Natural killer cell (primary cell): ENCODE measurements around the gene RYR1. TPM values are rescaled to one million over a fixed set of nuclear protein-coding genes. Genes with fewer than 3 reads are reported as not detected.
A peak's percentile ranks its signal among the peaks of the same experiment; 100 is the strongest.

ENCODE experiments used
- ATAC-seq, 3 donors: fragments of 150-1000 bp in 2 of 3; fragments of 200-7000 bp in 1 of 3; cut with Tn5 transposase; 1 replicate in 1 of 3; 2 replicates in 2 of 3; pipeline ENCODE4 v1.10.0; 2021; ENCODE audit warnings: mild to moderate bottlenecking in 2 of 3, moderate library complexity in 2 of 3
- DNase-seq, 2 donors: peaks; one replicate each; pipeline versions ENCODE4 v3.0.0 to v3.0.0-alpha.2; 2013 to 2021; ENCODE audit warnings: mixed read lengths in 1 of 2
- H3K27ac ChIP-seq: one replicate; pipeline ENCODE4 v1.5.1; 2013; ENCODE audit warnings: mild to moderate bottlenecking, low read length
- H3K27me3 ChIP-seq: one replicate; pipeline ENCODE4 v1.6.1; 2013; ENCODE audit warnings: low read length; ENCODE audit not compliant: control insufficient read depth, insufficient read depth
- H3K36me3 ChIP-seq: one replicate; pipeline ENCODE4 v1.6.1; 2013; ENCODE audit warnings: low read length; ENCODE audit not compliant: control insufficient read depth, insufficient read depth
- H3K4me1 ChIP-seq: one replicate; pipeline ENCODE4 v1.6.1; 2013; ENCODE audit warnings: low read length; ENCODE audit not compliant: control insufficient read depth, insufficient read depth
- H3K4me3 ChIP-seq: one replicate; pipeline ENCODE4 v1.5.1; 2013; ENCODE audit warnings: low read length
- H3K9me3 ChIP-seq: one replicate; pipeline ENCODE4 v1.6.1; 2013; ENCODE audit warnings: low read length; ENCODE audit not compliant: control insufficient read depth, insufficient read depth
- H3K27ac Mint-ChIP-seq, 2 donors: one replicate each; pipeline ENCODE4 v1.8.0; 2022; ENCODE audit warnings: mild to moderate bottlenecking in 2 of 2, mixed read lengths in 2 of 2, moderate library complexity in 1 of 2
- H3K27me3 Mint-ChIP-seq, 2 donors: one replicate each; pipeline ENCODE4 v1.8.0; 2022; ENCODE audit warnings: low read depth in 2 of 2, mixed read lengths in 2 of 2
- H3K36me3 Mint-ChIP-seq: one replicate; pipeline ENCODE4 v1.8.0; 2022; ENCODE audit warnings: mixed read lengths
- H3K4me1 Mint-ChIP-seq, 2 donors: one replicate each; pipeline ENCODE4 v1.8.0; 2022; ENCODE audit warnings: mixed read lengths in 2 of 2
- H3K4me3 Mint-ChIP-seq: one replicate; pipeline ENCODE4 v1.8.0; 2022; ENCODE audit warnings: mild to moderate bottlenecking, moderate library complexity, mixed read lengths
- H3K9me3 Mint-ChIP-seq, 2 donors: one replicate each; pipeline ENCODE4 v1.8.0; 2022; ENCODE audit warnings: mixed read lengths in 2 of 2
- CTCF ChIP-seq: fragments of 200-600 bp; IDR thresholded peaks from one replicate; pipeline ENCODE4 v1.8.0; 2022; ENCODE audit warnings: antibody characterized with exemption
- WGBS: methylation state at CpG from one replicate; pipeline ENCODE4 v1.1.7; 2013; ENCODE audit warnings: missing lambda C conversion rate; ENCODE audit not compliant: insufficient coverage; 5-methylcytosine and 5-hydroxymethylcytosine counted together
- intact Hi-C: fragments of 100-400 bp; cut with micrococcal nuclease; formaldehyde crosslinking; loops from one replicate; pipeline ENCODE4 v1.14.2; 2022
- total RNA-seq, 4 donors: library from RNA; stranded (reverse); fragments of 120-200 nt in 1 of 4; gene quantifications; one replicate each; pipeline versions ENCODE4 v1.2.3 to v1.2.4, GENCODE V29; 2013 to 2022

Gene RYR1
- total RNA-seq, 3 donors from 2014 or later (not counting 1 experiment from before 2014, with no cell fraction given): 0.05 to 1.0 (median 0.65) TPM

DNA sequence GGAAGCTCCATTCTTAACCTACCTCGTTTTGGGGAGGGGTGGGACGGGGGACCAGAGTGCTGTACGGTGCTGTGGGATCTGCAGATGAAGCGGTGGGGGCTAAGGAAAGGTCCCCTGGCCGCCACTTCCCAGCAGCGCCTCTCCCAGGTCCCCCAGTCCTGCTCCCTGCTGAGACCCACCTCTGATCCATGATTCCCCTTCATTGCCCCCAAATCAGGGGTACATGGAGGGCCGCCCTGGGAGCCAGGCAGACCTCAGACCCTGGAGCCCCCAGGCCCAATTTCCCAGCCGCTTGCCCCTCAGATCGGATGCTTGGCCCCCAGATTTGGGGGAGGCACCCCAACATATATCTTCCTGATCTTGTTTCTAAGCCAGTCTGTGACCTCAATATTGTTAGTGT is 34.4 kb upstream of the RYR1 start:
- no peak overlapping the region for H3K4me3 ChIP-seq
- peaks cover 23% of the 10 kb centered on the region for H3K4me1 ChIP-seq
- no peak for TF ChIP-seq CTCF
- no peaks in the 10 kb centered on the region for H3K9me3 ChIP-seq
- no peak for ATAC-seq
- peaks cover 9 to 34% of the 10 kb centered on the region in 2 donors for H3K4me1 Mint-ChIP-seq
- intact Hi-C loops: no loop called here
- H3K27ac ChIP-seq: no peak overlapping the region
- H3K27ac Mint-ChIP-seq: no peak overlapping the region
- peaks cover 18% of the 10 kb centered on the region for H3K27me3 ChIP-seq
- no peaks in the 10 kb centered on the region for H3K36me3 Mint-ChIP-seq
- H3K4me3 Mint-ChIP-seq: no peak overlapping the region
- H3K27me3 Mint-ChIP-seq: peaks cover 31% of the 10 kb centered on the region in 2 donors
- H3K9me3 Mint-ChIP-seq: no peaks in the 10 kb centered on the region
- DNase-seq: no peak
- WGBS: 82% methylated on average over 6 of the region's 9 CpGs
- H3K36me3 ChIP-seq: no peaks in the 10 kb centered on the region

- Histone ChIP-seq H3K9me3 (no peaks in the 10 kb centered on the region), H3K4me3 (no peak overlapping the region), H3K36me3 (no peaks in the 10 kb centered on the region), H3K4me1 (peaks cover 24% of the 10 kb centered on the region), H3K27me3 (peaks cover 15% of the 10 kb centered on the region), H3K27ac (no peak overlapping the region)
- Mint-ChIP-seq H3K4me3 (no peak overlapping the region), H3K36me3 (no peaks in the 10 kb centered on the region), H3K4me1 (peaks cover 10 to 34% of the 10 kb centered on the region in 2 donors), H3K27ac (no peak overlapping the region), H3K9me3 (no peaks in the 10 kb centered on the region), H3K27me3 (peaks cover 29 to 31% of the 10 kb centered on the region in 2 donors)
- intact Hi-C loops: no loop called here
- ATAC-seq (no peak), DNase-seq (no peak)
- no peak for TF ChIP-seq CTCF
- WGBS: 64% methylated on average over 1 of the region's 1 CpG
These were observed 34.0 kb upstream of the RYR1 start for GRCh38 chr19:38399537-38399936.

DNA sequence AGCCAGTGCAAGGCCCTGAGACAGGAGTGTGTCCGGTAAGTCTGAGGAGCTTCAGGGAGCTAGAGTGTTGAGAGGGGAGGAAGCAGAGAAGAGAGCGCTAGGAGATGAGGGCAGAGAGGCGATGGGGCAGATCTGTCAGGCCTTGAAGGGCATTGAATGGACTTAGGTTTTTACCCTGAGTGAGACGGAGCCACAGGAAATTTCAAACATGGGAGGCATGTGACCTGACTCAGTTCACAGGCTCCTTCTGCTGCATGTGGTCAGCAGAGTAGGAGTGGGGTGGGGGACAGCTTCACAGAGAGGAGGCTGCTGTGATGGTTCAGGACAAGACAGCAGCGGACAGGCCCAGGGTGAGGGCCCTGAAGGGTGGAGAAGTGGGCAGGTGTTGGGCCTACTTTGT is 33.1 kb upstream of the RYR1 start:
- H3K27ac ChIP-seq: no peak overlapping the region
- Mint-ChIP-seq H3K27me3 (peaks cover 25 to 29% of the 10 kb centered on the region in 2 donors), H3K4me1 (peaks cover 10 to 27% of the 10 kb centered on the region in 2 donors), H3K9me3 (no peaks in the 10 kb centered on the region), H3K4me3 (no peak overlapping the region), H3K27ac (no peak overlapping the region), H3K36me3 (no peaks in the 10 kb centered on the region)
- H3K4me1 ChIP-seq: peaks cover 16% of the 10 kb centered on the region
- H3K27me3 ChIP-seq: peaks cover 8% of the 10 kb centered on the region
- DNase-seq (no peak), ATAC-seq (no peak)
- no peak overlapping the region for H3K4me3 ChIP-seq
- 89% methylated on average over 5 of the region's 5 CpGs for WGBS
- no peaks in the 10 kb centered on the region for H3K9me3 ChIP-seq
- H3K36me3 ChIP-seq: peaks cover 2% of the 10 kb centered on the region
- TF ChIP-seq CTCF: no peak
- intact Hi-C loops: loop anchor here (5.0 kb wide), 1 partner anchor 107 kb away; no protein-coding TSS in a partner anchor

DNA sequence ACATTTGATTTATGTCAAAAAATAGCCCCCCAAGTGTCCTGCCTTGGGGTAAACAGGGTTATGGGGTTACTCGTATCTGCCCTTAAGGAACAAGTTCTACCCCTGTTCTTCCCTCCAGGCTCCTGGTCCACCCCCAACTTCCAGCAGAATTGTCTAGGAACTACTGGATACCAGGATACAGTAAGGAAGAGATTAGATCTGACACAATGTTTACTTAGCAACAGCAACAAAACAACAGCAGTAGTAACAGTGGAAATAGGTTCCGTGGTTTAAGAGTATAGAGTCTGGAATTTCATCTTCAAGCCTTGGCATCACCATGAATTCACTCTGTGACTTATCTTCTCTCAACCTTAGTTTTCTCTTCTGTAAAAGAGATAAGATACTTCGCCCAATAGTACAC is 32.3 kb upstream of the RYR1 start:
- TF ChIP-seq CTCF: no peak
- H3K27ac ChIP-seq: no peak overlapping the region
- peaks cover 10 to 27% of the 10 kb centered on the region in 2 donors for H3K4me1 Mint-ChIP-seq
- intact Hi-C loops: loop anchor here (5.0 kb wide), 1 partner anchor 106 kb away; no protein-coding TSS in a partner anchor
- peaks cover 25 to 29% of the 10 kb centered on the region in 2 donors for H3K27me3 Mint-ChIP-seq
- H3K27ac Mint-ChIP-seq: peak overlapping the region; percentile 73 to 81
- DNase-seq (no peak), ATAC-seq (no peak)
- no peaks in the 10 kb centered on the region for H3K9me3 ChIP-seq
- peaks cover 7% of the 10 kb centered on the region for H3K27me3 ChIP-seq
- peaks cover 5% of the 10 kb centered on the region for H3K36me3 ChIP-seq
- WGBS: 80% methylated on average over 2 of the region's 3 CpGs
- no peaks in the 10 kb centered on the region for H3K36me3 Mint-ChIP-seq
- peaks cover 16% of the 10 kb centered on the region for H3K4me1 ChIP-seq
- no peak overlapping the region for H3K4me3 ChIP-seq
- H3K9me3 Mint-ChIP-seq: no peaks in the 10 kb centered on the region
- no peak overlapping the region for H3K4me3 Mint-ChIP-seq
